ENCODE measurements around the gene ISM2. TPM values are rescaled to one million over a fixed set of nuclear protein-coding genes. Genes with fewer than 3 reads are reported as not detected.

Gene ISM2
- total RNA-seq, 3 donors from 2014 or later: 0.10 to 0.98 TPM; not detected in 1

DNA sequence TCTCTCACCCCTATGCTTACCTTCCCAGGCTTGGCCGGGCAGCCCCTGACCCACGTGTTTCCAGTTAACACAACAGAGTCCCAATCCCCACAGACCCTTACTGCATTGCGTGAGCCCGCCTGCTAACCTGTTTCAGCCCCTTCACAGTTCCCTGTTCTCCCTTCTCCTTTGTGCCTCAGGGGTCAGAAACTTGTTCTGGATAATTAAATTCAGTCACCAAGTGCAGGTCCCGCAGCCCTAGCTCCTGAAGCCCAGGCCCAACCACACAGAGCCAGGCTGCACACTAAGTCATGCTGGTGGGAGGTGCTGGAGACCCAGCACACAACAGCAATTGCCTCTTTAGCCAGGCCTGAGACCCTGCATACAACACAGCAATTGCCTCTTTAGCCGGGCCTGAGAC is 9.6 kb downstream of the ISM2 start:
- ATAC-seq: no peak
- Histone ChIP-seq H3K9me3 (no peaks in the 10 kb centered on the region), H3K4me1 (ENCODE audit: low read depth) (no peaks in the 10 kb centered on the region), H3K4me3 (no peak overlapping the region), H3K36me3 (ENCODE audit: low read depth) (no peaks in the 10 kb centered on the region)
- TF ChIP-seq, protein P1, sequence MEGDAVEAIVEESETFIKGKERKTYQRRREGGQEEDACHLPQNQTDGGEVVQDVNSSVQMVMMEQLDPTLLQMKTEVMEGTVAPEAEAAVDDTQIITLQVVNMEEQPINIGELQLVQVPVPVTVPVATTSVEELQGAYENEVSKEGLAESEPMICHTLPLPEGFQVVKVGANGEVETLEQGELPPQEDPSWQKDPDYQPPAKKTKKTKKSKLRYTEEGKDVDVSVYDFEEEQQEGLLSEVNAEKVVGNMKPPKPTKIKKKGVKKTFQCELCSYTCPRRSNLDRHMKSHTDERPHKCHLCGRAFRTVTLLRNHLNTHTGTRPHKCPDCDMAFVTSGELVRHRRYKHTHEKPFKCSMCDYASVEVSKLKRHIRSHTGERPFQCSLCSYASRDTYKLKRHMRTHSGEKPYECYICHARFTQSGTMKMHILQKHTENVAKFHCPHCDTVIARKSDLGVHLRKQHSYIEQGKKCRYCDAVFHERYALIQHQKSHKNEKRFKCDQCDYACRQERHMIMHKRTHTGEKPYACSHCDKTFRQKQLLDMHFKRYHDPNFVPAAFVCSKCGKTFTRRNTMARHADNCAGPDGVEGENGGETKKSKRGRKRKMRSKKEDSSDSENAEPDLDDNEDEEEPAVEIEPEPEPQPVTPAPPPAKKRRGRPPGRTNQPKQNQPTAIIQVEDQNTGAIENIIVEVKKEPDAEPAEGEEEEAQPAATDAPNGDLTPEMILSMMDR (IDR thresholded peaks at IDR 0.05): no peak
- intact Hi-C loops (cut with DNase I, micrococcal nuclease): no loop called here
- no peak for DNase-seq

DNA sequence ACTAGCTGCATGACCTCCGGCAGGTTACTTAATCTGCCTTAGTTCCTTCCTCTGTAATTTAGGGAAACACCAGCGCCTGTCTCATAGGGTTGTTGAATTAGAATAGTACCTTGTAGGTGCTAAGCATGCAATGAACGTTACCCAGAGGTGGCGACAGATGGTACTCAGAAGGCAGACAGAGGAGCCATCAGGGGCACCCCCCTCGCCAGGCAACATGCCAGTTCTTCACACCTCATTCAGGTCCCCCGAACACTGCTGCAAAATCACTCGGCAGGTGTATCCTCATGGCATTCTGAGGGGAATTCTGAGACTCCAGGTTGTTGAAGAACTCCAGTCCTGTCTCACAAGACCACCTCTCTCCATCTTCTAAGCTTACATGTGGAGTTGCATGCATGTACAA is 10.1 kb downstream of the ISM2 start:
- ATAC-seq: no peak
- no peaks in the 10 kb centered on the region for H3K36me3 ChIP-seq (ENCODE audit: low read depth)
- intact Hi-C loops (cut with DNase I, micrococcal nuclease): no loop called here

DNA sequence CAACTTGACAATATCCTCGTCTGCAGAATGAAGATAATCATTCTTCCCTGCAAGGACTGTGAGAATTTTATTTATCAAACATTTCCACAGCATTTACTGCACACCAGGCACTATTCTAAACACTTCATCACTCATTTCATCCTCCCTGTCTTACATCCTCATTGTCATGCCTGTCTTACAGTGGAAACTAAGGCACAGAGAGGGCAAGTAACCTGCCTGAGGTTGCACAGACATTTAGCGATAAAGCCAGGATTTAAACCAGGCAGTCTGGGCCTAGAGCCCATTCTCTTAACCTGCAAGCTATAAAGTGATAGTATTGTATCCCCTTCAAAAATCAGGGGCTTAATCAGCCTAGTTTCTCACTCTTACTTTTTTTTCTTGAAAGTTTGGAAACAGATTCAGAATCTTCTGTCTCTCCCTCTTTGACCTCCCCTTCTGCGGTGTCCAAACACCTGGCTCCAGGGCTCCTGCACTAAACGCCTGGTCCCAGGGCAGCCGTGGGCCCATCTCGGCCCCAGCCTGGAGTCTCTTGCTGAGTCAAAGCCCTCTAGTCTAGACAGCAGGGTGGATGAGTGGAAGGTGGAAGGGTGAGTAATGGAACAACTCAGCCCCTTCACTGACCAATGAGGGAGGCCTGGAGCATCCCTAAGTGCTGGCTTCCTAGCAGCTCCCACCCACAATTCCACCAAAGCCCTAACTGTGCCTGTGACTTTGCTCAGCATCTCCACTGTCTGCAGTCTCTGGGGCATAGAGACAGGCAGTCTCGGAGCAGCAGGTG is 12.5 kb downstream of the ISM2 start:
- no peaks in the 10 kb centered on the region for H3K9me3 ChIP-seq
- no peak for ATAC-seq
- no peak overlapping the region for H3K4me3 ChIP-seq
- no peak for DNase-seq
- TF ChIP-seq, protein P1 (IDR thresholded peaks at IDR 0.05): no peak
- intact Hi-C loops (cut with DNase I, micrococcal nuclease): no loop called here
- H3K36me3 ChIP-seq (ENCODE audit: low read depth): no peaks in the 10 kb centered on the region
- no peaks in the 10 kb centered on the region for H3K4me1 ChIP-seq (ENCODE audit: low read depth)

More for the DNA sequence above, 10.1 kb downstream of the ISM2 start:
- H3K4me3 ChIP-seq: no peak overlapping the region
- H3K9me3 ChIP-seq: no peaks in the 10 kb centered on the region
- no peak for DNase-seq
- TF ChIP-seq, protein P1 (IDR thresholded peaks at IDR 0.05): no peak
- H3K4me1 ChIP-seq (ENCODE audit: low read depth): no peaks in the 10 kb centered on the region

DNA sequence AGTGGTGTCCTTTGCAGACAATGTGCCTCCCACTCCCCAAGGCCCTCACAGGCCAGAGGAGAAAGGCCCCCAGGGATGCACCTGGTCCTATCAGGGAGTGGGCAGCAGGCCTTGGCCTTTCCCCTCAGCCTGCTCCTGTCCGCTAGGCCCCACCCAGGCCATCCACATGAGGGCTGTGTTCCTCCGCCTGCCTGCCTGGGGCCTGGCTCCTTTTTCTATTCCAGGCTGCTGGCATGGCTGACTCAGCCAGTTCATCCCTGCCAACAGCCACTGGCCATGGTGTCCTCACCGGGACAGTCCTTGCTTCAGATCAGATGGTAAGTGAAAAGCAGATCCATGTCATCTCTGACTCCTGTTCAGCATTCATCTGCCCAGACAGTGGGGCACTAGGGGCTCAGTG is 13.4 kb downstream of the ISM2 start:
- H3K4me3 ChIP-seq: no peak overlapping the region
- no peak for DNase-seq
- H3K4me1 ChIP-seq (ENCODE audit: low read depth): no peaks in the 10 kb centered on the region
- no peaks in the 10 kb centered on the region for H3K9me3 ChIP-seq
- TF ChIP-seq, protein P1 (IDR thresholded peaks at IDR 0.05): no peak
- H3K36me3 ChIP-seq (ENCODE audit: low read depth): no peaks in the 10 kb centered on the region
- ATAC-seq: no peak
- intact Hi-C loops (cut with DNase I, micrococcal nuclease): no loop called here

DNA sequence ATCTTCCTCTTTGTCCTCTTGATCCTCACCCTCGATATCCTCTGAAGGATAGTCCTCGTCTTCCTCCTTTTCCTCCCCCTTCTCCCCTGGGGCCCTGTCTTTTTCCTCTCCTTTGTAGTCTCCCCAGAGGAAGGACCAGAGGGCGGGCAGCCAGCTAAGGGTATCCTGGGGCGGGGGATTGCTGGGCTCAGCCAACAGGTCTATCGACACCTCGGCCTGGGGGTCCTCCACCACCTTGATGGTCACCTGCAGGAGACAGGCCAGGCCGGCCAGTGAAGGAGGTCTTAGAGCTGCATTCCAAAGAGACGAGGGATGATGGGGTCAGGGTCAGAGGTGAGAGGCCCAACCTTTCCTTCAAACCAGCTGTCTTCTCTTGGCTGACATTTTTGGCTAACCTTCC is 16.2 kb downstream of the ISM2 start:
- DNase-seq (no peak), ATAC-seq (no peak)
- TF ChIP-seq, protein P1 (IDR thresholded peaks at IDR 0.05): no peak
- intact Hi-C loops (cut with DNase I, micrococcal nuclease): no loop called here
- no peaks in the 10 kb centered on the region for H3K36me3 ChIP-seq (ENCODE audit: low read depth)
- H3K9me3 ChIP-seq: no peaks in the 10 kb centered on the region
- no peak overlapping the region for H3K4me3 ChIP-seq
- H3K4me1 ChIP-seq (ENCODE audit: low read depth): no peaks in the 10 kb centered on the region

All from mucosa of descending colon (tissue), 3 donors.